Stomach (tissue), 9 donors: ENCODE measurements around the gene CCDC107. TPM values are rescaled to one million over a fixed set of nuclear protein-coding genes. Genes with fewer than 3 reads are reported as not detected.
A peak's percentile ranks its signal among the peaks of the same experiment; 100 is the strongest.
"Not testable (repeated sequence)": the region's sequence is repeated elsewhere in the genome, so short reads cannot be mapped to it uniquely, and the experiment has no call there.

Source experiments
- DNase-seq, 2 donors: peaks; one replicate each; pipeline versions ENCODE4 v3.0.0 to v3.0.0-alpha.2; 2013 to 2019
- H3K27ac ChIP-seq, 5 donors: fragments of 200-600 bp in 4 of 5; sonication (generic) in 4 of 5; one replicate each; pipeline ENCODE4 v1.5.1; 2013 to 2019; ENCODE audit warnings: mild to moderate bottlenecking in 1 of 5, moderate library complexity in 1 of 5
- H3K27me3 ChIP-seq, 3 donors: fragments of 200-600 bp; sonication (generic); one replicate each; pipeline ENCODE4 v1.5.1; 2017 to 2019; ENCODE audit warnings: mixed run types in 1 of 3
- H3K36me3 ChIP-seq, 4 donors: fragments of 200-600 bp; sonication (generic); 1 replicate in 3 of 4; 2 replicates in 1 of 4; pipeline ENCODE4 v1.5.1; 2016 to 2019
- H3K4me1 ChIP-seq, 4 donors: fragments of 200-600 bp; sonication (generic); one replicate each; pipeline ENCODE4 v1.5.1; 2016 to 2019
- H3K4me3 ChIP-seq, 4 donors: fragments of 200-600 bp; sonication (generic) in 3 of 4; one replicate each; pipeline ENCODE4 v1.5.1; 2016 to 2019; ENCODE audit warnings: mild to moderate bottlenecking in 1 of 4
- H3K9me3 ChIP-seq, 4 donors: fragments of 200-600 bp; sonication (generic); one replicate each; pipeline ENCODE4 v1.5.1; 2016 to 2019
- EP300 ChIP-seq: sonication (generic); formaldehyde crosslinking; IDR thresholded peaks from one replicate; pipeline ENCODE4 v1.6.1; 2017; ENCODE audit warnings: antibody characterized with exemption
- POLR2A ChIP-seq, 4 donors: fragments of 450-650 bp; IDR thresholded peaks; one replicate each; pipeline ENCODE4 v1.6.1; 2016; ENCODE audit warnings: antibody characterized with exemption in 4 of 4, control low read depth in 2 of 4, mild to moderate bottlenecking in 1 of 4, moderate library complexity in 1 of 4
- POLR2AphosphoS5 ChIP-seq, 3 donors: sonication (generic); formaldehyde crosslinking; IDR thresholded peaks; one replicate each; pipeline ENCODE4 v1.6.1; 2016; ENCODE audit warnings: antibody characterized with exemption in 3 of 3
- WGBS, 5 donors: extraction: QIAGEN DNeasy Blood & Tissue Kit in 3 of 5; methylation state at CpG; one replicate each; pipeline versions ENCODE4 v1.1.5 to v1.1.7; 2013 to 2018; 5-methylcytosine and 5-hydroxymethylcytosine counted together
- intact Hi-C: fragments of 100-400 bp; cut with DNase I; formaldehyde crosslinking; loops from one replicate; pipeline ENCODE4 v1.15.1; 2023; ENCODE audit warnings: low total_unique reads
- polyA plus RNA-seq, 3 donors: library from polyadenylated mRNA; stranded (reverse); fragments of 200-250 nt; gene quantifications; one replicate each; pipeline ENCODE4 v1.2.3, GENCODE V29; 2013
- total RNA-seq, 5 donors: library from RNA; depleted of rRNA; stranded (reverse); fragments of >200 nt; gene quantifications; one replicate each; pipeline versions ENCODE4 v1.1.0 to v1.2.3, GENCODE V29; 2014 to 2016
- TF ChIP-seq, protein P1 (sequence below), 7 experiments: fragments of 450-650 bp in 4 of 7; fragments of 200-600 bp in 3 of 7; sonication (generic) in 3 of 7; IDR thresholded peaks; one replicate each; pipeline ENCODE4 v1.5.1; 2016 to 2019; ENCODE audit warnings: antibody characterized with exemption in 7 of 7, control low read depth in 2 of 7, mild to moderate bottlenecking in 1 of 7
- donor health status: healthy with polysubstance abuse.
- donor health status: Bipolar disorder and iron deficiency.
- donor health status: healthy.

Gene CCDC107
- total and polyA plus RNA-seq, 8 donors = 15.6 to 104 (median 44.3) TPM

DNA sequence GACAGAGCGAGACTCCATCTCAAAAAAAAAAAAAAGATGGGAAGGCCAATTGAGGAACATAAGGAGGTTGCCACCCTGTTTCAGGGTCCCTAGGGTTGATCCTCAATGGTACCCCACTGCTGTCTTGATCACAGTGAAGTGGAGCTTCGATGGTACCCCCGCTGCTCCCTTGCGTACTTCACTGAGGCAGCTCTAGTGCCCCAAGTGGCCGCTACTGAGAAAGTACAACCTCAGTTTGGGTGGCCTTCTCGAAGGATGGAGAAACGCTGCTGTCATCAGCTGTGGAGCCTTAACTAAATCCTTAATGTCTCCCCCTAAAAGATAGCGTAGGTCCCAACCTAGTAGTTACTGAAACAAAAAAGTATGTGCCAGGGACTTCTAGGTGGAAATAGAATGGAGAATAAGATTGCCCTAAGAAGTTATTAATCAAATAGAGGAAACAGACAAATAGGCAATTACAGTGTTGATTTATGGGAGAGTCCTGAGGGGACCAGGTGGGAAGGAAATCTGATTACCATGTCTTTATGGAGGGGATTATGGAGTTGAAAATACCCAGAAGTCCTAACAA lies 46.8 kb upstream of the CCDC107 start:
- 16 to 22% (median 18%) methylated on average over 8 of the region's 8 CpGs for WGBS, 5 donors
- Histone ChIP-seq H3K9me3 (no peaks in the 10 kb centered on the region), H3K4me3 (no peak overlapping the region), H3K27me3 (peaks cover 0 to under 1% (median 0%) of the 10 kb centered on the region in 3 donors), H3K27ac (no peak overlapping the region), H3K36me3 (peaks cover 26 to 39% (median 35%) of the 10 kb centered on the region in 4 donors), H3K4me1 (peaks cover 7 to 21% (median 12%) of the 10 kb centered on the region in 4 donors)
- peak; percentile 45 to 74 for DNase-seq
- TF ChIP-seq POLR2A (IDR thresholded peaks at IDR 0.05) (no peak), EP300 (no peak), POLR2AphosphoS5 (IDR thresholded peaks at IDR 0.05) (peak in 1 of 3 donors; percentile 16)
- TF ChIP-seq, protein P1, sequence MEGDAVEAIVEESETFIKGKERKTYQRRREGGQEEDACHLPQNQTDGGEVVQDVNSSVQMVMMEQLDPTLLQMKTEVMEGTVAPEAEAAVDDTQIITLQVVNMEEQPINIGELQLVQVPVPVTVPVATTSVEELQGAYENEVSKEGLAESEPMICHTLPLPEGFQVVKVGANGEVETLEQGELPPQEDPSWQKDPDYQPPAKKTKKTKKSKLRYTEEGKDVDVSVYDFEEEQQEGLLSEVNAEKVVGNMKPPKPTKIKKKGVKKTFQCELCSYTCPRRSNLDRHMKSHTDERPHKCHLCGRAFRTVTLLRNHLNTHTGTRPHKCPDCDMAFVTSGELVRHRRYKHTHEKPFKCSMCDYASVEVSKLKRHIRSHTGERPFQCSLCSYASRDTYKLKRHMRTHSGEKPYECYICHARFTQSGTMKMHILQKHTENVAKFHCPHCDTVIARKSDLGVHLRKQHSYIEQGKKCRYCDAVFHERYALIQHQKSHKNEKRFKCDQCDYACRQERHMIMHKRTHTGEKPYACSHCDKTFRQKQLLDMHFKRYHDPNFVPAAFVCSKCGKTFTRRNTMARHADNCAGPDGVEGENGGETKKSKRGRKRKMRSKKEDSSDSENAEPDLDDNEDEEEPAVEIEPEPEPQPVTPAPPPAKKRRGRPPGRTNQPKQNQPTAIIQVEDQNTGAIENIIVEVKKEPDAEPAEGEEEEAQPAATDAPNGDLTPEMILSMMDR (IDR thresholded peaks at IDR 0.05) = peak in 5 of 7 experiments; percentile 22 to 53 (median 34)
- intact Hi-C loops = no loop called here

GRCh38 chr9:35612066-35612465 lies 46.0 kb upstream of the CCDC107 start:
- Histone ChIP-seq H3K36me3 (peaks cover 26 to 37% (median 33%) of the 10 kb centered on the region in 4 donors), H3K4me1 (peaks cover 0 to 20% (median 10%) of the 10 kb centered on the region in 4 donors)
- 84 to 94% (median 90%) methylated on average over 4 of the region's 4 CpGs for WGBS, 5 donors
- H3K9me3 ChIP-seq, H3K27me3 ChIP-seq, intact Hi-C loops, H3K4me3 ChIP-seq, DNase-seq, H3K27ac ChIP-seq: not testable (repeated sequence)

GRCh38 chr9:35612843-35613242 lies 45.2 kb upstream of the CCDC107 start:
- peaks cover 0 to 16% (median 0%) of the 10 kb centered on the region in 3 donors for H3K27me3 ChIP-seq
- peaks cover 0 to 22% (median 14%) of the 10 kb centered on the region in 4 donors for H3K4me1 ChIP-seq
- DNase-seq = no peak
- H3K27ac ChIP-seq = no peak overlapping the region
- no peaks in the 10 kb centered on the region for H3K9me3 ChIP-seq
- intact Hi-C loops = no loop called here
- no peak for TF ChIP-seq POLR2AphosphoS5 (IDR thresholded peaks at IDR 0.05)
- TF ChIP-seq, protein P1 (IDR thresholded peaks at IDR 0.05) = no peak
- TF ChIP-seq EP300 = no peak
- no peak for TF ChIP-seq POLR2A (IDR thresholded peaks at IDR 0.05)
- H3K4me3 ChIP-seq = no peak overlapping the region
- H3K36me3 ChIP-seq = peaks cover 21 to 29% (median 26%) of the 10 kb centered on the region in 4 donors
- WGBS, 5 donors = 74 to 97% (median 91%) methylated on average over 2 of the region's 2 CpGs

DNA sequence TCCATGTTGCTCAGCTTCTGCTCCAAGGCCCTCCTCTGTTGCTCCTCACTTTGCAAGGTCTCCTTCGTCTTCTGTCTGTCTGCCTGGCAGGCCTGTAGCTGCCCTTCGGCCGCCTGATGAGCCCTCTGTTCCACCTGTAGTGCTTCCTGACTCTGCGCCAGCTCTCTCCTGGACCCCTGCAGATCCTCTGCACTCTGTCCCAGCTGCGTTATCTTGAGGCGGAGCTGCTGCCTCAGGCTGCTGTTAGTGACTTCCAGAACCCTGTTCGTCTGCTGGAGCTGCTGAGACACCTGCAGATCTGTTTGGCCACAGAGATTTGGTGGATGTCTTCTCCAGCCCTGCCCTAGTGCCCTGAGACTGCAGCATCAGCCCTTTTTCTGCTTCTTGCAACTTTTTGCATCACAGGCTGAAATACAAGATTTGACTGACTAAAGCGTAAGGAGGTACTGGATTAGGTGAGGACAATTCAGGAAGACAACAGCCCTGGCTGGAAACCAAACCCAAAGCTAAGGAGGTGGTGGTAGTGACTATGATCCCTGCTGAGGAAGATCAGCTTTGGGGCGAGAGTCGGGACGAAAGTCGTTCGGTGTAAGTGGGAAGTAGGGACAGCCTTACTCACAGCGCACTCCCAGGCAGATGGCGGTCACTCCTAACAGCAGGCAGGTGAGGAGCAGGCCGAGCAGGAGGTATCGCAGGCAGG lies 42.0 kb upstream of the CCDC107 start:
- H3K4me1 ChIP-seq = peaks cover 0 to 27% (median 20%) of the 10 kb centered on the region in 4 donors
- H3K27ac ChIP-seq = peak overlapping the region in 1 of 5 donors; percentile 44
- WGBS, 5 donors = 77 to 85% (median 81%) methylated on average over 17 of the region's 17 CpGs
- intact Hi-C loops = no loop called here
- H3K4me3 ChIP-seq = no peak overlapping the region
- no peak for TF ChIP-seq POLR2AphosphoS5 (IDR thresholded peaks at IDR 0.05)
- no peak for TF ChIP-seq POLR2A (IDR thresholded peaks at IDR 0.05)
- TF ChIP-seq EP300 = no peak
- TF ChIP-seq, protein P1 (IDR thresholded peaks at IDR 0.05) = no peak
- H3K27me3 ChIP-seq = peaks cover 0 to 26% (median 0%) of the 10 kb centered on the region in 3 donors
- no peak for DNase-seq
- H3K36me3 ChIP-seq = no peaks in the 10 kb centered on the region
- H3K9me3 ChIP-seq = no peaks in the 10 kb centered on the region
